Osteoblast (primary cell): Measurements from ENCODE around the gene SCUBE1. TPM values are rescaled to one million over a fixed set of nuclear protein-coding genes. Genes with fewer than 3 reads are reported as not detected.

Experiments used
- DNase-seq: peaks from one replicate; pipeline ENCODE4 v3.0.0; 2011; ENCODE audit warnings: low spot score, mixed read lengths; ENCODE audit not compliant: insufficient read length; ENCODE audit errors: missing footprints
- H2AFZ ChIP-seq: 2 replicates; pipeline ENCODE4 v1.6.0; 2011; ENCODE audit warnings: mild to moderate bottlenecking, low read length
- H3K27ac ChIP-seq: 2 replicates; pipeline ENCODE4 v1.5.1; 2011; ENCODE audit warnings: mild to moderate bottlenecking, low read depth, low read length, moderate library complexity
- H3K27me3 ChIP-seq: 2 replicates; pipeline ENCODE4 v1.6.0; 2012; ENCODE audit warnings: mild to moderate bottlenecking, control low read depth, inconsistent platforms, low read length, moderate library complexity; ENCODE audit not compliant: insufficient read depth
- H3K36me3 ChIP-seq: 2 replicates; pipeline ENCODE4 v1.5.1; 2011; ENCODE audit warnings: mild to moderate bottlenecking, low read length, control low read depth, moderate library complexity; ENCODE audit not compliant: insufficient read depth
- H3K4me1 ChIP-seq: 2 replicates; pipeline ENCODE4 v1.5.1; 2011; ENCODE audit warnings: mild to moderate bottlenecking, low read length, control low read depth, moderate library complexity; ENCODE audit not compliant: insufficient read depth
- H3K4me2 ChIP-seq: 2 replicates; pipeline ENCODE4 v1.6.0; 2011; ENCODE audit warnings: mild to moderate bottlenecking, low read length; ENCODE audit not compliant: insufficient read depth
- H3K4me3 ChIP-seq: fragments of 200-600 bp; sonication (generic); 3 replicates; pipeline ENCODE4 v1.5.1; 2012; ENCODE audit warnings: mild to moderate bottlenecking, low read length, inconsistent platforms; ENCODE audit not compliant: insufficient read depth
- H3K79me2 ChIP-seq: 2 replicates; pipeline ENCODE4 v1.6.0; 2012; ENCODE audit warnings: mild to moderate bottlenecking, low read length, control low read depth, inconsistent platforms; ENCODE audit not compliant: insufficient read depth
- H3K9me3 ChIP-seq: 2 replicates; pipeline ENCODE4 v1.5.1; 2011; ENCODE audit warnings: low read depth, low read length, control low read depth
- H4K20me1 ChIP-seq: 2 replicates; pipeline ENCODE4 v1.6.0; 2012; ENCODE audit warnings: mild to moderate bottlenecking, low read length, control low read depth; ENCODE audit not compliant: insufficient read depth
- CTCF ChIP-seq: IDR thresholded peaks from 2 replicates; pipeline ENCODE4 v1.5.1; 2011; ENCODE audit warnings: mild to moderate bottlenecking, low read depth, low read length, moderate library complexity; ENCODE audit errors: extremely low read depth
- total RNA-seq: library from RNA; depleted of rRNA; stranded (reverse); fragments of >200 nt; gene quantifications from 2 replicates; pipeline ENCODE4 v1.2.3, GENCODE V29; 2012

Gene SCUBE1
- total RNA-seq, 1 donor = 2.2 TPM

DNA sequence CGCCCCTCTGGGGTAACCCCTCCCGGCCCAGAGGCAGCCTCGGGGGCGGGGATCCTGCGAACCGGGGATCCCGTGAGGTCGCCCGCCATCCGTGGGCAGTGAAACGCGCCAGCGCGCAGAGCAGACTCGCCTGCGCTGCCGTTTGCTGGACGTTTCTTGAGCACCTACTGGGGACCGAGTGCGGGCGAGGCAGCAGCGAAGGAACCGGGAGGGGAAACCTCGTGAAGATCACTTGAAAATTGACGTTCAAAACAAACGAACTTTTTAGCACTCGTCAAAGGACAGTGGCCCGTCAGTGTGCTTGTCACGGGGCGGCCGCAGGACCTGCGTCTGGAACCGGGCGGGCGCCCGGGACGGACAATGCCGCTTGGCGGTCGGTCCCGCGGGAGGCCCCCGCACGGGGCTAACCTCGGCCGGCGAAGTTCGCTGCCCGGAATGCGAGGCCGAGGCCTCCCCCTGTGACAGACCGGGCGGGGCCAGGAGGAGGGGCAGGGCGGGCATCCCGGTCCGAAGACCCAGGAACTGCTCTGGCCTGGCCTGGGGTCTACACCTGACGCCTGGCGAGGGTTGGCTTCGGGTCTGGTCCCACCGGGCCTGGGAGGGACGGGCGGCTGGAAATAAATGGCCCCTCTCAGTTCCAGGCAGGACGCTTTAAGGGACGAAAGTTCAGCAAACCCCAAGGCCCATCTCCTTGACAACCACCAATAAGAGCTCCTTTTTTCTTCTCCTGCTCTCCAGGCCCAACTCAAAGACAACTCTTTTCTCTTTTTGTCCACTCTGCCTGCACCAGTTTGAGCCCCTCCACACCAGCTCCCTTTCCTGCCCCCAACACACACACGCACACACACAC lies 723 bp upstream of the SCUBE1 start:
- Histone ChIP-seq H3K4me1 (no peaks in the 10 kb centered on the region), H3K4me3 (no peak overlapping the region), H3K27me3 (peaks cover 43% of the 10 kb centered on the region), H3K27ac (no peak overlapping the region), H3K9me3 (no peaks in the 10 kb centered on the region), H3K36me3 (no peaks in the 10 kb centered on the region), H4K20me1 (no peaks in the 10 kb centered on the region), H2AFZ (no peak overlapping the region), H3K79me2 (no peaks in the 10 kb centered on the region), H3K4me2 (no peak overlapping the region)
- TF ChIP-seq CTCF = no peak
- DNase-seq = no peak

- Histone ChIP-seq H4K20me1 (no peaks in the 10 kb centered on the region), H3K4me2 (no peak overlapping the region), H3K4me1 (peaks cover 2% of the 10 kb centered on the region), H3K79me2 (no peaks in the 10 kb centered on the region), H3K9me3 (no peaks in the 10 kb centered on the region), H3K27ac (no peak overlapping the region), H3K36me3 (no peaks in the 10 kb centered on the region), H3K4me3 (no peak overlapping the region), H2AFZ (no peak overlapping the region), H3K27me3 (peaks cover 43% of the 10 kb centered on the region)
- DNase-seq = no peak
- no peak for TF ChIP-seq CTCF
Measured at GRCh38 chr22:43342347-43343261, 568 bp downstream of the SCUBE1 start.

DNA sequence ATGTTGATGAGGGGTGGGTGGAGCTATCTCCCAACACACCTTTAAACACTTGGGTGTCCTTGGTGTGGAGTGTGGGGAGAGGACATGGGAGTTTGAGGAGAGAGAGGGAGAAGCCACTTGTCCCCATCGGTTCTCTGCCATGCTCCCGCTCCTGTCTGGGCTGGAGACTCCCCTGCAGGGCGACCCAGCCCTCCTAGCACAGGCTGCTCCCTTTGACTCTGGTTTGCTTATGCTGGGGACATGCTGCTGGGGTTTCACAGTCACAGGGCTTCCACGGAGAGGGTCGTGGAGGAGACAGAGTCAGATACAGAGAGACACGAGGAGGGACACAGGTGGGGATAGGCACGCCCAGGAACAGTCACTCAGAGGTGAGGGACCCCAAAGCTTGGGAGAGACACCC lies 1.6 kb downstream of the SCUBE1 start:
- peaks cover 2% of the 10 kb centered on the region for H3K4me1 ChIP-seq
- H3K4me3 ChIP-seq = no peak overlapping the region
- H3K9me3 ChIP-seq = no peaks in the 10 kb centered on the region
- no peaks in the 10 kb centered on the region for H4K20me1 ChIP-seq
- no peak overlapping the region for H3K4me2 ChIP-seq
- peak; percentile 82 for DNase-seq
- no peaks in the 10 kb centered on the region for H3K79me2 ChIP-seq
- H2AFZ ChIP-seq = no peak overlapping the region
- no peaks in the 10 kb centered on the region for H3K36me3 ChIP-seq
- no peak overlapping the region for H3K27ac ChIP-seq
- TF ChIP-seq CTCF = no peak
- peaks cover 43% of the 10 kb centered on the region for H3K27me3 ChIP-seq
